Fibroblast of gingiva (primary cell): ENCODE measurements around the gene SKIC3.
A peak's percentile ranks its signal among the peaks of the same experiment; 100 is the strongest.

Experiments used
- DNase-seq: peaks from one replicate; pipeline ENCODE4 v3.0.0-alpha.2; 2011; ENCODE audit warnings: low read depth

SKIC3 gene

DNA sequence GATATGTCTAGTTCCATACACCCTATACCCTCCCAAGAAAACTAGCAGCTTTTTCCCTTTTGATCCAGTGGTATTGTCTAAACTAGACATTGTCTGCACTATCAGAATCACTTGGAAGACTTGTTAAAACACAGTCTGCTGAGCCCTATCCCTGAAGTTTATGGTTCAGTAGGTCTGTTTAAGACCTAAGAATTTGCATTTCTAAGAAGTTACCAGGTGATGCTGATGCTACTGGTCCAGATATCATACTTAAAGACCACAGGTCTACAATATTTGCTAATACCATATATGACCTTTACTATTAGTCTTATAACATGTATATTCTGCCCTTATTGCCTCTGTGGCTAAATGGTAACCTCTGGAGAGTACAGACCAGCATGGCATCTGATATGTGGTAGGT, 23.3 kb downstream of the SKIC3 start:
- DNase-seq = no peak

DNA sequence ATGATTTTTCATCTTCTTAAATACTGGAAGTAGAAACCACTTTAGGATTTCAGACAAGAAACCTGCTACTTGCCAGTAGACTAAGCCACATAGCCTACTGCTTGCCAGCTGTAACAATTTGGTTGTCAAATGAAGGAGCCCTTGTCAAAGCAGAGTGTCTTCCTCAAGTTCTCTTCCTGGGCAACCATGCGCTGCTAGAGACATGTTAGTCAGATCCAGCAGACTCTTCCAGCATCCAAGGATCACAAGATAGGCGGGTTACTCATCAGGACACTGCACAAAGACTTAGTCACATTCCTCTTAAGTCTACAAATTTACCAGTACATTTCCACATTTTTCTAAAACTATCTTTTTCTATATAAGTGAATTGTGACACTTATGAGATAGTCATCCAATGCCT, 24.4 kb downstream of the SKIC3 start:
- DNase-seq = peak; percentile 62

DNA sequence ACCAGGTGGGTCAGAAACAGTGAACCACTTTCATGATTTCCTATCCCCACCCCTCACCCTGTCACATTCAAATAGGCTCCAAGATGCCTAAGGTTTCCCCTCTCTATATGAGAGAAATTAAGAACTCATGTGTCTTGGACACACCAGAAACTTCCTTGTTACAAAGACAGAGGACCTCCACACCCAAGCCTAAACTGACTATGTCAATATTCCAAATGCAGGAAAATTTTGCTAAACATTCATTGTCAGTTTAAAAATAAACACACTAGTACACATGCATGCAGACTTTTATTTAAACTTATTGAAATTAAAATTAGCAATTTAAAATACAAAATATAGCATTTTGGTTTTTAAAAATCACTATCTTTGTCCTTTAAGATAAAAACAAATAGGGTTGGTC, 26.2 kb downstream of the SKIC3 start:
- no peak for DNase-seq

GRCh38 chr5:95526871-95527270, 27.9 kb downstream of the SKIC3 start:
- no peak for DNase-seq

DNA sequence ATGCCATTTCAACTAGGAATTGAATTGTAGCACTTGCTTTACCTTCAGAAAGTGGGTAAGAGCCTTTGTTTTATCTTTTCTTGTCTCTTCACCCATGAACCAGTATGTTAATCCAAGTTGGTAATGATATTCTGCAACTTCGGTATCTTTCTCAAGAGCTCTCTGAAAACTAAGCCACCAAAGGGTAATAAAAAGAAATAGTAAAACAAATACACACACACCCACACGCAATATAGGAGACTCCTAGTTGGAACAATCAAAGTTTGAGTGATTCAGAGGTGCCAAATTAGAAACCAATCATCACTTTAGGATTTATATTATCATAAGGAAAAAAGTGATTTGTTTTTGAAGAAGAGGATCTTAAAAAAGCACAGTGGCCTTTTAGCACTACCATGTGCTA, 30.4 kb downstream of the SKIC3 start:
- DNase-seq = no peak

GRCh38 chr5:95520206-95520605, 34.6 kb downstream of the SKIC3 start:
- no peak for DNase-seq

- DNase-seq = no peak
These were observed 35.1 kb downstream of the SKIC3 start for GRCh38 chr5:95519681-95520080.

GRCh38 chr5:95519151-95519550, 35.6 kb downstream of the SKIC3 start:
- DNase-seq = no peak

DNA sequence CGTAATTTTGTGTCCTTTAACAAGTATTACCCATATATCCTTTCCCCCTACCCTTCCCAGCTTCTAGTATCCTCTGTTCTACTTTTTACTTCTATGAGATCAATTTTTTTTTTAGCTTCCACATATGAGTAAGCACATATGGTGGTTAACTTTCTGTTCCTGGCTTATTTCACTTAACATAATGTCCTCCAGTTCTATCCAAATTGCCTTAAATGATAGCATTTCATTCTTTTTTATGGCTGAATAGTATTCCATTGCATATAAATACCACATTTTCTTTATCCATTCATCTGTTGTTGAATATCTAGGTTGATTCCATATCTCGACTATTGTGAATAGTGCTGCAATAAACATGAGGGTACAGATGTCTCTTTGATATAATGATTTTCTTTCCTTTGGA, 36.4 kb downstream of the SKIC3 start:
- no peak for DNase-seq

GRCh38 chr5:95511606-95512005, 43.2 kb downstream of the SKIC3 start:
- DNase-seq = no peak

DNA sequence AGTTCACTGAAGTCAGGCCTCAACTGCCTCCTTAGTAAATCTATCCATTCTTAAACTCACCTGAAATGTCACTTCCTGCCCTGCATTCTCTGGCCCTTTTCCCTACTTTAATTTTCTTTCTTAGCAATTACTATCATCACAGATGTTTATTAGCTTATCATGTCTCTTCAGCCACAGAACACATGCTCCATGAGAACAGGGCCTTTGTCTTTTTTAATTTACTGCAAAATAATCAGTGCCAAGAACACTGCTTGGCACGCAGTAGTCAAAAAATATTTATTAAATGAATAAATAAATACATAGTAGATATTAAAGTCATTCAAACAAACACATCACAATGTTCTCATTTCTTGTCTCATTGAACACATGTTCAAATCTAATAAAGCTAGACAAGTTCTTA, 46.2 kb downstream of the SKIC3 start:
- no peak for DNase-seq
